Renal cortical epithelial cell (primary cell): ENCODE results near the gene CTIF. TPM values are rescaled to one million over a fixed set of nuclear protein-coding genes. Genes with fewer than 3 reads are reported as not detected.

Experiments used
- DNase-seq: peaks from one replicate; pipeline ENCODE4 v3.0.0-alpha.2; 2011; ENCODE audit warnings: low read depth
- total RNA-seq: library from RNA; depleted of rRNA; stranded (reverse); fragments of >200 nt; gene quantifications from 2 replicates; pipeline ENCODE4 v1.2.3, GENCODE V29; 2014

Gene CTIF
- total RNA-seq, 1 donor from 2014 or later, result 25.8 TPM

DNA sequence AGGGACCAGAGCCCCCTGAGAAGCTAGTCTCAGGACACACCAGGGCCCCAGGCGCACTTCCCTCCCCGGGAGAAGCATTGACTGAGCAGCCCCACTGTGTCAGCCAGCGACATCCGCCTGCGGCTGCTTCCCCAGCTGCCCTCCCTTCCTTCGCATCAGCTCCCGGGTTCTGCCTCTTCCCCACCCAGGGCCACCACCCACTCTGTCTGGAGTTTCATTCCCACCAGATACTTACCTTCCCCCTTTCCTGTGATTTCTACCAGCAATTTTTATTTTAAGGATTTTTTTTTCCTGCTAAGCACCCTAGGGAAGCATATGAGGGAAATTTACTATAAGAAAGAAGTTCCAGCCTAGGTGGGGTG is 312.7 kb downstream of the CTIF start:
- DNase-seq, result no peak

DNA sequence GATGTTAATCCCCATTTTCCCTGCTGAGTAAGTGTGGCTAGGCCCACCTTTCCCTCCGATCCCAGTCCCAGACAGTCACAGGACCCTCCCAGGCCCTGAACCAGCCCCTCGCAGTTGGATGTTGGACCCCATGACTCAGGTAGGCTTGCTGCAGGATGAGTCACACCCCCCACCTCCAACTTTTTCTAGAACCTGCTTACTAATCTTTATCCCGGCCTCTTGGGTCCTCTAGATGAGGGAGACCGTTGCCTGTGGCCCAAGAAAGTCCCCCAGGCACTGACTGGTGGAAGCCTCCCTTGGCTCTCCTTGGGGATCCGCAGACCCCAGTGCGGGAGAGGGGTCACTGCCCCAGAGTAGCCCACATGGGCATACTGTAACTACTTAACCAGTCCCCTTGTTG is 313.5 kb downstream of the CTIF start:
- DNase-seq, result no peak

DNA sequence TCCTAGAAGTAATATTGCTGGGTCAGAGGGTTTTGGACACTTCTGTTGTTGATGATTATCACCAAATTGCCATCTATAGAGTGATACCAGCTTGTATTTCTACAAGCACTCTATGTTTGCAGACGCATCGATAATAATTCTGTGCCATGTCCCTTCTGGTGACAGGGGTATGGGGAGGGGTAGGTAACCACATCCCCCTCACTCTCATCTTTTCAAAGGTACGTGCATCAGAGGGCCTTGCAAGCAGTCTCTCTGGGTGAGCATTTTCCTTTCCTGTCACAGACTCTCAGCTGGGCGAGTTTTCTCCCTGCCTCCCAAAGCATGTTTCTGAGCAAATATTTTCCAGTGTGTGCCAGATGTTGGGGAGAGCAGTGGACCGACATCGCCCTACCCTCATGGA is 314.0 kb downstream of the CTIF start:
- DNase-seq, result no peak

DNA sequence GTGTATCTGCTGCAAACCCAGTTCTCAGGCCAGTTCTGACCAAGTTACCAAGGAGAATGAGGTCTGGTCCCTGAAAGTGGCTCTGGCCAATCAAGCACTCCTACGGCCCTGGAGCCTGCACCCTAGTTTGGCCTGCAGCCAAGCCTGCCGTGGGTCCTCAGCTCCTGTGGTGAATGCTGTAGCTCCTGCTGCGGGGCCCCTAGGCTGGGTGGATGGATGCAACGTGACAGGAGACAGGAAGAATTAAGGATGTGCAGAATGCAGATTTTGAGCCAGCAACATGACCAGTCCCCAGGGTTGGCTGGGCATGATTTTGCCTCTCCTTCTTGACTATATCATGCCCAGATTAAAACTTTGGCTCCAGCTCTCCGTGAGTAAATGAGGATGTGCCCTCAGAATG is 314.8 kb downstream of the CTIF start:
- no peak for DNase-seq

DNA sequence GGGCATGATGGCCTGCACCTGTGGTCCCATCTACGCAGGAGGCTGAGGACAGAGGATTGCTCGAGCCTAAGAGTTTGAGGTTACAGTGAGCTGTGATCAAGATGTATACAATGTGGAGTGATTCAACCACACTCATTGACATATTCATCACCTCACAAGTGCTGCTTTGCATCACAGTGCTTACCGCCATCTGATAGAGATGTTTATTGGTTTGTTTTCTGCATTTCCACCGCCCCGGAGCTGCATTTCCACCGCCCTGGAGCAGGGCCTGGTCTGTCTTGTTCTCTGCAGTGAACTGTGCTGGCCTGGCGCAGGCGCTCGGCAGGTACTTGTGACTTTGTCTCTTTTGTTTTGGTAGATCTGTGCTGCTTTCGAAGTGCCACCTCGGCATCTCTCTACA is 315.9 kb downstream of the CTIF start:
- DNase-seq, result no peak

DNA sequence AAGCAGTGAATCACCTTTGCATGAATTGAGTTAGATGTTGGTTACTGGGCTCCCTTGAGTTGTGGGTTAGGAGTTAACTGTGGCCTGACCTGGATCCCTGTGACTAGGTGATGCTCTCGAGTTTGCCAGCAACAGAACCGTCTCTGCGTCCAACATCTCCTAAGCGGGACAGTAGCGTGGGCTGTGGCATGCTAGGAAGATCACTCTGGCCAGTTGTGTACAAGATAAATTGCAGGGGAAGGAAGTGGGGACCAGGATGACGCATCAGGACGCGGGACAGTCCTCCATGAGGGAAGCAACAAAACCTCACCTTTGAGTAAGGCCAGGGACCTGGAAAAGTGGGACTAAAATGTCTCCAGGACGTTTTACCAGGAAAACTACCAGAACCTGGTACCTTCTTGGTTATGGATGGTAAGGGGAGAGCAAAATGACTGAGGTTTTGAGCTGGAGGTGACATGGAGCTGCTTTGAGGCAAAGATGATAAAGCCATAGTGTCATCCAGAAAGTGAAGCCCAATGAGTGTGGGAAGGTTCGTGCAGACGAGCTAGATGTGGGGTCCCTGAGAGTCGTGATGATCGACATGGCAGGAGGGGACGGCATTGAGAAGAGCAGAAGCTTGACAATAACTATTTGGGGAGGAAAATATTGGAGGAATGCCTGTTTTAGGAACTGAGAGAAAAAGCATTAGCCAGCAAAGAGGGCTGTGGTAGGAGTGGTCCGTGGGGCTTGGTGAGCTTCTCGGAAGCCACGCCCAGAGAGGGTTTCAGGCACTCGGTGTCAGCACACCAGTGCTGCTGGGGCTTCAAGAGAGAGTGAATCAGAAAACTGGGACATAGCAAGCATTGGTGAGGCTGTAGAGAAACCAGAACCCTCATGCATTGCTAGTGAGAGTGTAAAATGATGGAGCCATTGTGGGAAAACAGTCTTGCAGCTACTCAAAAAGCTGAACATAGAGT is 316.9 kb downstream of the CTIF start:
- no peak for DNase-seq

DNA sequence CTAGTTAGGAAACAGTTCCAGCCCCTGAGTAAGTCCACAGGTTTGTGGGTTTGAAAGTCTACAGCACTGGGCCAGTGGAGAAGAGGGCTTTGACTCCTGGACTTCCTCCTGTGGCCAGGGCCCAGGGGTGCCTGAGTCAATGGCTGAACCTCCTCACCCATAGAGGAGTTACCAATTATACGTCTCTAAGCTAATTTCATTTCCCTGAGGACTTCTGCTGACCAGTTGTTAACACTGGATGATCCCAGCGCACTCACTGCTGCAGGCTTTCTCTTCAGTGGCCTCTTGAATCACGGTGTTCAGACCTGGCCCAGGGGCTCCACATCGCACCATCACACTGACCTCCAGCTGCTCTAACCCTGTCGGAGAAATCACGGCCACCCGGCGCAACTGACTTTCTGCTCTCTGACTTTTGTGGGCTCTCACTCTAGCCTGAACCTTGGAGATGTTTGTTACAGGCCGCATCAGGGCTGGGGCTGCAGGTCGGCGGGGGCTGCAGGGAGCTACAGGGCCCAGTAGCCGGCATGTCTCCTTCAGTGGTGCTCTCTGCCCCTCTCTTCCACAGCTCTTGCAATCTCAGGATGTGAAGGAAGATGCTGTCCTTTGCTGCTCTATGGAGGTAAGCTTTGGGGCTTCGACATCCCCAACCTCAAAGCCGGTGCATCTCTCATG is 318.3 kb downstream of the CTIF start:
- DNase-seq, result no peak

DNA sequence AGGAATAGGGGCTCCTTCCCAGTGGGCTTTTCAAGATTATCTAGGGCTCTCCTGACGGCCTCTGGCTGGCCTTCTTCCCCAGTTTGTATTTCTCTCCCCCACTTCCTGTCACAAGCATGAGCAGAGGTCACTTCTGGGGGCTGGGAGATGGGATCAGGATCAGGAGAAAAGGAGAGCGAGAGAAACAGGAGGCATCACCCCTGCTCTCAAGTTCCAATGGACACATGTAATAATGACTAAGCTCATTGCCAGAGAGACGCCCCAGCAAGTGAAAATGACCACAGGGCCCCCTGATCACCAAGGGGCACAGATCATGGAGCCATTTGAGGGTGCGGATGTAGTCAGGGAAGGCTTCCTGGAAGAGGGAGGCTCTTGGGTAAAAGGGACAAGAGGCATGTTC is 319.8 kb downstream of the CTIF start:
- no peak for DNase-seq

DNA sequence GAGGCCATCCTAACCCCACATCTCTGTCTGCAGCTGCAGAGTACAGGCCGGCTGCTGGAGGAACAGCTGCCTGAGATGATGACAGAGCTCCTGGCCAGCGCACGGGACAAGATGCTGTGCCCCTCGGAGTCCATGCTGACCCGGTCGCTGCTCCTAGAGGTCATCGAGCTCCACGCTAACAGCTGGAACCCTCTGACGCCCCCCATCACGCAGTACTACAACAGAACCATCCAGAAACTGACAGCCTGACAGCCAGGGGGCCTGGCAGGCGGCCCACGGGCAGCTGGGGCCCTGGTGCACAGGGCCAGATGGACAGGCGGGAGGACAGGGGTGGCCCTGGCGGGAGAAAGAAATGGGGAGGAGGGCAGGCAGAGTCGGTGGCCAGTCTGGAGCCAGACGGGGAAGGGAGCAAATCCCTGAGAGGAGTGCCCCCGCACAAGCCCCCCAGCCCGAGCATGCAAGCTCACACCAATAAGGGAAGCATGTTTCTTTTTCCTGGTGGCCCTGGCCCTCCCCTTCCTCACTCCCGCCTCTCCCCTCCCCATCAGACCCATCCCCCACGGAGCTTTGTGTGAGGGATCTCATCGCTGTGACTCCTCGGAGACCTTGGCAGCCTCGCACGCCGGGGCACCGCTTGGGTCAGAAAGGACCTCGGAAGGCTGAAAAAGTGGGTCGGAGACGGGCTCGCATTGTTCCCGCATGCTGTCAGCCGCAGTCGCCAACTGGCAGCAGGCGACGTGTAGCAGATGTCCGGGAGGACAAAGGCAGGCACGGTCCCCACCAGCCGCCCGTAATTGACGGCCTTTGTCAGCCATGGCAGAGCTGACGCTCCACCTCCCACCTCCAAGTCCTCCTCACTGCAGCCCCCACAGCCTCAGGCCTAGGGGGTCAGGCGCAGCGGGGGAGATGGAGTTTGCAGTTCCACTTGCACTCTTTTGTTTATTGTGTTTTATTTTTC is 320.8 kb downstream of the CTIF start:
- no peak for DNase-seq

DNA sequence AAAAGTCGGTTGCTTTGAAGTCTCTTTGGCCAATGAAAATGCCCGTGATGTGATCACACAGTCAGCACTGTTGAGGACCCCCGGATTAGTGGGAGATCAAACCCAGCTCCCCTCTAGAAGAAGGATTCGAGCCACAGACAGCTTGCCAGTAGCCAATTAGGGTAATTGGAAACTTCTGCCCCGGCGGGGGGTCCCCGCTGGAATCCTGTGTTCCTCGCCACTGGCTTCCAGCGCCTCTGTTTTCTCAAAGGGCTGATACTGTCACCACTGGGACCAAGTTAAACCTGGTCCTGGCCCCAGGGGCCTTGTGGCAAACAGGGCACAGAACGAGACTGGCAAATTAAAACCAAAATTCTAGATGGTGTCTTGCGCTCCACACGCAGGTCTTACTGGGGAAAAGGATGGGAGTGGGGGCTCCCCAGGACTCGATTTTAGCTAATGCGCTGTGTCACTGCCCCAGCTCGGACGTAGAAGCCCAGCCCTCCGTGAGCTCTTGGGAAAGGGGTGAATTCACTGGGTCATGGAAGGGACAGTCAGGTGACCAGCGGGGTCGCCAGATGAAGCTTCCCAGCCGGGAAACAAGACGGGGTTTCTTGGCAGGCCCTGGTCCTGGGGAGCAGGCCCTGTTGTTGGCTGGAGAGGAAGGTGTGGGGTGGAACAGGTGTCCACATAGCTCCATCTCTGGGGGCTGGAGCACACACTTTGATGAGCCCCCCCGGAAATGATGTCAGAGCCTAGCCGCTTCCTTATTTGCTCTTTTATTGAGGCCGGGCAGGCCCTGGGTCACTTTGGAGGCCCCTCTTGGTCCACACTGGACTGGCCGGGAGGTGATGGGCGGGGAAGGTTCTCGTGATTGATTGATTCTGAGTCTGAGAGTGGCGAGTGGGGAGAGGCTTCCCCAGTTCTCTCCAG is 321.7 kb downstream of the CTIF start:
- DNase-seq, result no peak

DNA sequence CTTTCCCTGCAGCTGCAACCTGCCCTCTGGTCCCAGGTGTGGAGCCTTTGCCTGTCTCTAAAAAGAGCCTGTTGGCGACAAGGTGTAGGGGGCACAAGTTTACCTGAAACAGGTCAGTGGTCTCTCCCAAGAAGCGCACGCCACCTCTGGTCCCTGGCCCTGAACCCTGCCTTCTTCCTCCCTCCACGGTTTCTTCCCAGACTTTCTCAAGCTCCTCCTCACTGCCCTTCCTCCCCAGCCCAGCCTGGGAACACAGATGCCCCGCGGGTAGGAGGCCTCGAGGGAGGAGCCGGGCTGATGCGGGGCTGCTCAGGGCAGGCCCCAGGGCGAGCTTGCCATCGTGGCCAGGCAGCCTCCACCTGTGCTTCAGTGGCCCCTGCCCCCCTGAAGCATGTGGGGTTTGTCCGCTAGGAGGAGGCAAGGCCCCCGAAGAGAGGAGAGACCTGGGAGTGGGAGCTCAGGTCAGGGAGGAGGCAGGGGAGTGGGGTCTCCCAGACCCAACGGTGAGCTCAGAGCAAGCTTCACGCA is 322.4 kb downstream of the CTIF start:
- DNase-seq, result no peak

DNA sequence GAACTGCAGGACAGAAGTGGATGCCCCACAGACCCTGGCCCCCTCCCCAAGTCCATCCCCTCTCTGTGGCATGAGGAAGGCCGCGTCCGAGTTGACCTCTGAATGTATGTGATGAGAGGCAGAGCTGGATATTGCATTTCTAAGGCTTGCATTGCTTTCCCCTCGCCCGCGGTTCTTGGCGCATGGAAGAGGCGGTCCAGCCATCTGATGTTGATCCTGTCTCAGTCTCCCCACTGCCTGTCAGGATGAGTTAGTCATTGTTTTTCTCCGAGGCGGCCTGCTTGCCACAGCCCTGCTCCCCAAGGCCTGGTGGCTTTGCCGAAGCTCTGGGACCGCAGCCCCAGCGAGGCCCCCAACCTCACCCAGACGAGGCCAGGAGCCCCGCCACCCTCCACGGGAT is 323.3 kb downstream of the CTIF start:
- DNase-seq, result no peak

DNA sequence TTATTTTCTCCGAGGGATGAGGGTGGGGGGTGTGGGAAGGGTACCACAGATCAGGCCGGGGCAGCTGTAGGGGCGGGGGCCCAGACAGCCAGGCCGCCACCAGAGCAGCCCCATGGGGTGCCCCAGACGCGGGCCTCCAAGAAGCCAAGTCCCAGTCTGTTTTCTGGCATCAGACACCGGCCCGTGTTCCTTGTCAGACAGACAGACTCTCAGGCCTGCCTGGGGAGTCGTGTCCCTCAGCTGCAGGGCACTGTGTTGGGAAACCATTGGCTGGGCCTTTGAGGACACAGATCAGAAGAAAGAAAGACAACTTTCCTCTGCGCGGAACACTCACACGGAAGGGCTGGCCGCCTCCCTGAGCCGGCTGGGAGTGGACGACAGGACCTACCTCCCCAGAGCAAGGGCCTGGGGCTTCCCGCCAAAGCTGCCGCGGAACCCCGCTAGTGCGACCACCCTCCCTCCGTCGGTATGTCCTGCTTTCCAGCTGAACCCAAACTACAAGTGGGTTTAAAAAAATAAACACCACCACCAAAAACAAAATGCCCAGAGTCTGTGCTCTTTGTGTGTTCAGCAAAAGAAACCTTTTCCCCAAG is 323.9 kb downstream of the CTIF start:
- no peak for DNase-seq

DNA sequence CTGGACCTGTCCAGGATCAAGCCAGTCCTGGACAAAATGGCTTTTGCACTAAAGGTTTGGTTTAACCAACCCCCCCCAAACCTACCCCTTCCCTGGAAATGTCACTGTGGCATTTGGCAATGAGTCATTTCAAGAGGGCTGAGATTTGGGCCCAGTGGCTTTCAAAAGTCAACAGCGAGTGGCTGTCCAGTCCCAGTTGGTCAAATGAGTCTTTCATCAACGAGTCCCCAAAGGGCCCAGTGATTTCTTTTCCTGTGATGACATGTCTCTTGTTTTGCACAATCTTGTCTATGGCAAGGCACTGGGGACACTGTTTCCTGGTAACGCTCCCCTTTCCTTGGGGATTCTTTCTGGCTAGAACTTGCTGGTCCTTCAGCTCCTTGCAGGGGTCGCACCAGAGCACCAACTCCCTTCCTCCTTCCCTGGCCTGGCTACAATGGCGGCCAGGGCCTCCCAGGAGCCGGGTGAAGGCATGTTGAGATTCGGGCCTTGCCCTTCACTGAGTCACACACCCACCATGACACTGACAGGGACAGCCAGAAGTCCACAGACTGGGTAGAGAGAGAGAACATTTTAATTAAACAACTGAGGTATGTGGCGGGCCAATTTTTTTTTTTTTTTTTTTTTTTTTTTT is 324.7 kb downstream of the CTIF start:
- DNase-seq, result no peak

DNA sequence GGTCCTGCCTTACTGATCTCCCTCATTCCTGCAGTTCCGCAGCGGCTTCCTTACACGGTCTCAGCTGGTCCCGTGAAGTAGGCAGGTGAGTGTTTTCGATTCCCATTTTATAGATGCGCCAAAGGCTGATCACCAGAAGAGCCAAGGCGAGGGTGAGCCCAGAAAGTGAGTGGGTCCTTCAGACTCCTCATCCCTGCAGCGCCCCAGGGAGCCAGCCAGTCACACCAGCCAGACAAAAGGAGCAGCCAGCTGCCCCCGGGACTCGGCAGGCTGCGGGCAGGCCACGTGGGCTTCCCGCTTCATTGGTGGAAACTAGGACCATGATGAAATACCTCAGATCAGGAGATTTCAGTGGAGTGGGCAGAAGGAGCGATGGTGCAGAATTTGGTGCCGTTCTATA is 326.0 kb downstream of the CTIF start:
- no peak for DNase-seq

DNA sequence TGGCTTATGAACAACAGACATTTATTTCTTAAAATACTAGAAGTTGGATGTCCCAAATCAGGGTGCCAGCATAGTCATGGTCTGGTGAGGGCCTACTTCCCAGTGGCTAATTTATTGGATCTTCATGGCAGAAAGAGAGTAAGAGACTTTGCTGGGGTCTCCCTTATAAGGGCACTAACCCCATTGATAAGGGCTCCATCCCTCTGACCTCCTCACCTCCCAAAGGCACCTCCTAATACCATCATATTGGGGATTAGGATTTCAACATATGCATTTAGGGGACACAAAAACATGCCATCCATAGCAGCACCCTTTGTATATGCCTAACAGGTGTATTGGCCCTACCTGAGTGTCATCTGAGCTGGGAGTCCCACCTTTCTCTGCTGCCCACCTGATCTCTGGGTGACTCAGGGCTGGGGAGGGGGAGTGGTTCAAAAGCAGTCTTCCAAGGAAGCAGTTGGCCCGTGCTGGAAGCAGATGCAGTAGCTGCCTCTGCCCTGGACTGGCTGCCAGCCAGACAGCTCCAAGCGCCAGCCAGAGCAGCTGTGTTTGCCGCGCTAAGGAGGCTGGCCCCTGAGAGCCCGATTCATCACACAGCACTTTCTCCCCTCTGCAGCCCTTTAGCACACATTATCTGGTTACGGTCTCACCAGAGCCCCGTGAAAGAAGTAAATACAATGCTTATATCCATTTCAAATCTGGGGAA is 327.4 kb downstream of the CTIF start:
- DNase-seq, result peak; percentile 56

DNA sequence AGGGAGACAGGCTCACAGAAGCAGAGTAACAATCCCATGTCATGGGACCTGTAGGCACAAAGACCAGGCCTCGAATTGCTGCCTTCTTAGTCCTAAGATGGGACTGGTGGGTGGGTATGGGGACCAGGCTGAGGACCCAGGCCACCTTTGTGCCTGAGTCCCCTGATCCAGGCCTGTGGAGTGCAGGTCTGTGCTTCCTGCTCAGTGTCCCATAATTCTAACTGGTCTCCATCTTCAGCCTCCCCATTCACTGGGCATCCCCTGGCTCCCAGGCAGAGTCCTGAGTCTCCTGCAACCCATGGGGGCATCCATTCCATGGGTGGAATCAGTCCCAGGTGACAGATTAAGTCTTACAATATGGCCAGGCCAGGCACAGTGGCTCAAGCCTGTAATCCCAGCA is 328.0 kb downstream of the CTIF start:
- DNase-seq, result no peak

DNA sequence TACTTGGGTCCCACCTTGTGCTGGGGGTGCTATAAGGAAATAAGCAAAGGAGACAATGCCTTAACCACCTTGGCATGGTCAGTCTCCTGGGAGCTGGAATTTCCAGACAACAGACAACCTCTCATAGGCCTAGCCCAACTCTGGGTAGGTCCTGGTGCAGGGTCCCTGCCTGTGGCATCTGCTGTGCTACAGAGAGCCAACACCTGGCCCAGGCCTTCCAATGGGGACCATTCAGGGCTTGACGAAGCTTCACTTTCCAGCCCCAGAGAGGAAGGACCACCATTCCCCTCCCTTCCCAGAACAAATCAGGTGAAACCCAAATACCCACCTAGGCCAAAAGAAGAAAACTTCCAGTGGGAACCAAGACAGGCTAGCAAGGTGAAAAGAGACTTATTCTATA is 329.1 kb downstream of the CTIF start:
- DNase-seq, result no peak
